GM19025 (cell line): ENCODE results near the gene WDR86.

Source experiments
- ATAC-seq: cut with Tn5 transposase; IDR thresholded peaks from one replicate; pipeline ENCODE4 v1.9.1; 2021; ENCODE audit warnings: mild to moderate bottlenecking, low read depth, moderate library complexity; ENCODE audit not compliant: unreplicated experiment

The WDR86 gene

GRCh38 chr7:151393031-151393977, 16.5 kb downstream of the WDR86 start:
- no peak for ATAC-seq

GRCh38 chr7:151392426-151392825, 17.4 kb downstream of the WDR86 start:
- ATAC-seq: no peak

GRCh38 chr7:151392002-151392401, 17.8 kb downstream of the WDR86 start:
- no peak for ATAC-seq

GRCh38 chr7:151391358-151391730, 18.5 kb downstream of the WDR86 start:
- no peak for ATAC-seq

GRCh38 chr7:151390598-151391357, 19.1 kb downstream of the WDR86 start:
- ATAC-seq: no peak

GRCh38 chr7:151389768-151390597, 19.9 kb downstream of the WDR86 start:
- no peak for ATAC-seq

- ATAC-seq: no peak
These were observed 20.6 kb downstream of the WDR86 start for GRCh38 chr7:151389096-151389767.

- ATAC-seq: no peak
These were observed 21.4 kb downstream of the WDR86 start for GRCh38 chr7:151388430-151388829.

GRCh38 chr7:151388007-151388297, 21.9 kb downstream of the WDR86 start:
- ATAC-seq: no peak

GRCh38 chr7:151387161-151388006, 22.5 kb downstream of the WDR86 start:
- no peak for ATAC-seq

- ATAC-seq: no peak
These were observed 23.3 kb downstream of the WDR86 start for GRCh38 chr7:151386301-151387160.

- no peak for ATAC-seq
These were observed 24.1 kb downstream of the WDR86 start for GRCh38 chr7:151385626-151386300.

GRCh38 chr7:151384776-151385625, 24.8 kb downstream of the WDR86 start:
- ATAC-seq: no peak

GRCh38 chr7:151384352-151384697, 25.5 kb downstream of the WDR86 start:
- no peak for ATAC-seq

GRCh38 chr7:151383638-151384351, 26.0 kb downstream of the WDR86 start:
- no peak for ATAC-seq

GRCh38 chr7:151382079-151382885, 27.6 kb downstream of the WDR86 start:
- ATAC-seq: no peak
